ENCODE results near the gene IGSF9.
"Not testable (repeated sequence)": the region's sequence is repeated elsewhere in the genome, so short reads cannot be mapped to it uniquely, and the experiment has no call there.

Gene IGSF9

DNA sequence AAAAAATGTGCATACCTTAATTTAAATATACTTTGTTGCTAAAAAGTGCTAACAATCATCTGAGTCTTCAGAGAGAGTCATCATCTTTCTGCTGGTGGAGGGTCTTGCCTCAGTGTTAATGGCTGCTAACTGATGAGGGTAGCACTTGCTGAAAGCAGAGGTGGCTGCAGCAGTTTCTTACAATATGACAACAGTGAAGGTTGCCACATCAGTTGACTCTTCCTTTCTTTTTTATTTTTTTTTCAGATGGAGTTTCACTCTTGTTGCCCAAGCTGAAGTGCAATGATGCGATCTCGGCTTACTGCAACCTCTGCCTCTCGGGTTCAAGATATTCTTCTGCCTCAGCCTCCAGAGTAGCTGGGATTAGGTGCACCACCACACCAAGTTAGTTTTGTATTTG is 42.9 kb downstream of the IGSF9 start:
- DNase-seq (ENCODE audit: low read depth), result no peak
- no peak for TF ChIP-seq MYC (IDR thresholded peaks at IDR 0.05; ENCODE audit: low read depth, low read length)
- TF ChIP-seq POLR2A (IDR thresholded peaks at IDR 0.05; ENCODE audit: extremely low read depth, insufficient read length), result no peak
- TF ChIP-seq, protein P1, sequence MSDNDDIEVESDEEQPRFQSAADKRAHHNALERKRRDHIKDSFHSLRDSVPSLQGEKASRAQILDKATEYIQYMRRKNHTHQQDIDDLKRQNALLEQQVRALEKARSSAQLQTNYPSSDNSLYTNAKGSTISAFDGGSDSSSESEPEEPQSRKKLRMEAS (IDR thresholded peaks at IDR 0.05; ENCODE audit: low read depth, low read length), result no peak
- TF ChIP-seq, protein P2, sequence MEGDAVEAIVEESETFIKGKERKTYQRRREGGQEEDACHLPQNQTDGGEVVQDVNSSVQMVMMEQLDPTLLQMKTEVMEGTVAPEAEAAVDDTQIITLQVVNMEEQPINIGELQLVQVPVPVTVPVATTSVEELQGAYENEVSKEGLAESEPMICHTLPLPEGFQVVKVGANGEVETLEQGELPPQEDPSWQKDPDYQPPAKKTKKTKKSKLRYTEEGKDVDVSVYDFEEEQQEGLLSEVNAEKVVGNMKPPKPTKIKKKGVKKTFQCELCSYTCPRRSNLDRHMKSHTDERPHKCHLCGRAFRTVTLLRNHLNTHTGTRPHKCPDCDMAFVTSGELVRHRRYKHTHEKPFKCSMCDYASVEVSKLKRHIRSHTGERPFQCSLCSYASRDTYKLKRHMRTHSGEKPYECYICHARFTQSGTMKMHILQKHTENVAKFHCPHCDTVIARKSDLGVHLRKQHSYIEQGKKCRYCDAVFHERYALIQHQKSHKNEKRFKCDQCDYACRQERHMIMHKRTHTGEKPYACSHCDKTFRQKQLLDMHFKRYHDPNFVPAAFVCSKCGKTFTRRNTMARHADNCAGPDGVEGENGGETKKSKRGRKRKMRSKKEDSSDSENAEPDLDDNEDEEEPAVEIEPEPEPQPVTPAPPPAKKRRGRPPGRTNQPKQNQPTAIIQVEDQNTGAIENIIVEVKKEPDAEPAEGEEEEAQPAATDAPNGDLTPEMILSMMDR (IDR thresholded peaks at IDR 0.05; ENCODE audit: low read depth, low read length), result no peak
- H3K4me3 ChIP-seq (ENCODE audit: low read depth, low read length), result no peak overlapping the region

DNA sequence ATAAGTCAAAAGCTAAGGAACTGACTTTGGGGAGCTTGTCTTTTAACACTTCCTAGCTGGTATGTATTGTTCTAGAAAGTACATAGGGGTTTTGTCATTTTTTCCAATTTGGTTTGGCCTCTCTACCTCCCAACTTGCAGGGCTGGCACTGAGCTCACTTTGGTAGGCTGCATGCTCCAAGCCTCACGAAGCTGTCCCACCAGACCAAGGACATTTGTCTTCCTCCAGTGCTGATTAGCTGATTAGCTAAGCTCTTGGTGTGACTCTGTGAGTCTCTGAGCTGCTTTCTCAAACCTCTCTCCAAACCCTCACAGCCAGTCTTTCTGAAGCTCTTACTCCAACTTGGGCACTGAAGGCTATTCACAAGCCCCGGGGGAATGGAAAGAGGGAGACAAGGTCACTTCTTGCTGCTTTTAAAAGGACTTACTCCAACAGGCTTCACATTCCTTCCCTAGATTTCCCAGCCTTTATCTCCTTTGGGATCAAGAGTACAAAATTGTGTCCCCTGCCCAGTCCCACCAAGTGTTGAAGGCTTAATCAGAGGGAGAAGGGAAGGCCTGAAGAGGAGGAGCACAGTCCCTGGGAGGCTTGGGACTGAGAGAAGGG is 44.6 kb downstream of the IGSF9 start:
- TF ChIP-seq, protein P2 (IDR thresholded peaks at IDR 0.05; ENCODE audit: low read depth, low read length), result no peak
- no peak for TF ChIP-seq POLR2A (IDR thresholded peaks at IDR 0.05; ENCODE audit: extremely low read depth, insufficient read length)
- TF ChIP-seq, protein P1 (IDR thresholded peaks at IDR 0.05; ENCODE audit: low read depth, low read length), result no peak
- no peak for TF ChIP-seq MYC (IDR thresholded peaks at IDR 0.05; ENCODE audit: low read depth, low read length)
- no peak overlapping the region for H3K4me3 ChIP-seq (ENCODE audit: low read depth, low read length)
- DNase-seq (ENCODE audit: low read depth), result peak; percentile 48

DNA sequence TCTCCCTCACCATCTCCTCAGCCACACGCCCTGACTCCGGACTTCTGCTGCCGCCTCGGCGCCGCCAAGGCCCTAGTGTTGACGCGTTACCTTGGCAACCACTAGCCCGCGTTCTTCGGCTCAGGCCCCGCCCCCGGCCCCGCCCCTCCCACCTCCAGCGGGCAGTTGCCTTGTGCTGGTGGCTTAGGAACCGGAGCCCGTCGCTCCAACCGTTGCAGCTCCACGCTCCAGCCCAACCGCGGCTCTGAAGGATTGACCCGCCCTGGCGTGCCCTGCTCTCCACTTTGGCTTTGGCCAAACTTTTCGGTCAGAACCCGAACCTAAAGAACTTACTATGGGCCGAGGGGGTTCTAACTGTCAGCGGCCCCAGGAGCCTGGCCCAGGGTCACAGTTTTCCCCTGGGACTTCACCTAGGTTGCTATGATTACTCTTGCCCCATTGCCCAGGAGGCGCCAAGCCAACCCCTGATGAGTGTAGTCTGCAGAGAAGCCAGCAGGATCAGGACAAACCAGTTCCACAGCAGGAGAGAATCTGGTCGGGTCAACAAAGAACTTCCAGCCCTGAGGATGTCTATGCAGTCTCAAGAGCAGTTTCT is 45.2 kb downstream of the IGSF9 start, which contains the start of gene CFAP45:
CFAP45 (minus strand) TSS at position 80 of the 595 bp plus-strand sequence; CDS start at position 13, 67 bp downstream.
- no peak for TF ChIP-seq MYC (IDR thresholded peaks at IDR 0.05; ENCODE audit: low read depth, low read length)
- TF ChIP-seq, protein P1 (IDR thresholded peaks at IDR 0.05; ENCODE audit: low read depth, low read length), result no peak
- TF ChIP-seq, protein P2 (IDR thresholded peaks at IDR 0.05; ENCODE audit: low read depth, low read length), result no peak
- no peak for TF ChIP-seq POLR2A (IDR thresholded peaks at IDR 0.05; ENCODE audit: extremely low read depth, insufficient read length)
- no peak for DNase-seq (ENCODE audit: low read depth)
- no peak within 1 kb of the TSS for H3K4me3 ChIP-seq (ENCODE audit: low read depth, low read length)

DNA sequence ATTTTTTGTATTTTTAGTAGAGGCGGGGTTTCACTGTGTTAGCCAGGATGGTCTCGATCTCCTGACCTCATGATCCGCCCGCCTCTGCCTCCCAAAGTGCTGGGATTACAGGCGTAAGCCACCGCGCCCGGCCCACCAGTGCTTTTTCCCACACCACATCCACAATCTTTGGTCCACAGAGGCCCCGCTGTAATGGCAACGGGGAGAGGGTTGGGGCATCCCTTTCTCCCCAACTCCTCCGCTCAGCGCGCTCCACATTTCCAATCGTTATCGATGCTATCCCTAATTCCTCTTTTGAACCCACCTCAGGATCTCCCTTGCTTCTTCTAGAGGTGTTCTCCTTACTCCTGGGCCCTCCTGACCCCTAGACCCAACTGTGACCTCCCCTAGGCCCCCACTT is 45.8 kb downstream of the IGSF9 start:
- not testable (repeated sequence) for H3K4me3 ChIP-seq (ENCODE audit: low read depth, low read length); DNase-seq (ENCODE audit: low read depth)

DNA sequence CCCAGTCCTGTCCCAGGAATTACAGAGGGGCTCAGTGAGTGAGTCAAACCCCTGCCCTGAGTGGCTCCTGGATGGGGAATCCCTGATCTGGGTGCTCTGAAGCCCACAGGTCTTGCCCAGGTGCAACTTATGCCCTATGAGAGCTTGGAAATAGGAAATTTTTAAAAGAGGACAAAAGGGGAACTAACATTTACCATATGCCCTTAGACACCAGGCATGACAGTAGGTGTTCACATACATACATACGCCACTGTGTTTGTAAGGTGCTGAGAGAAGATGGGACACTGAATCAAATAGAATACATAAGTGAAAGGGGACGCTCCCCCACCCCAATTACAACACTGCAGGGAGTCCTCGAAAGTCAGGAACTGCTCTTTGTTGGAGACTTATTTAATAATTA is 46.9 kb downstream of the IGSF9 start:
- no peak overlapping the region for H3K4me3 ChIP-seq (ENCODE audit: low read depth, low read length)
- no peak for DNase-seq (ENCODE audit: low read depth)
- no peak for TF ChIP-seq POLR2A (IDR thresholded peaks at IDR 0.05; ENCODE audit: extremely low read depth, insufficient read length)
- TF ChIP-seq, protein P2 (IDR thresholded peaks at IDR 0.05; ENCODE audit: low read depth, low read length), result no peak
- TF ChIP-seq, protein P1 (IDR thresholded peaks at IDR 0.05; ENCODE audit: low read depth, low read length), result no peak
- no peak for TF ChIP-seq MYC (IDR thresholded peaks at IDR 0.05; ENCODE audit: low read depth, low read length)

DNA sequence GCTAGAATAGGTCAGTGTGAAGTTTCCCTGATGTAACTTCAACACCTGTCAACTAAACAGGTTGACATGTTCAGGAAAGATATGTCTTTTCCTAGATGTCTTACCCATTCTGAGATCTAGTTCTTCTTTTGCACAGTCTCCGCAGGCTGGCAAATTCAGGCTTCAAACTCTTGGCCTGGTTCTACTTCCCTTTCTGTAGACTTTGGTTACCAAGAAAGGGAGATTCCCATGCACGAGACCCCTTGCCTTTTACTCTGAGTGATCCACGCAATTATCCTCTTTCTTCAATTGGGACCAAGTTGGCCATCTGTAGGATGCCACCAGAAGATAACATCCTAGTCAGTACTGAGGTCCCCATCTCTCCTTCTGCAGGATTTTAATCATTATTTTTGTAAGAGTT is 47.5 kb downstream of the IGSF9 start:
- DNase-seq (ENCODE audit: low read depth), result no peak
- H3K4me3 ChIP-seq (ENCODE audit: low read depth, low read length), result no peak overlapping the region
- TF ChIP-seq, protein P1 (IDR thresholded peaks at IDR 0.05; ENCODE audit: low read depth, low read length), result no peak
- TF ChIP-seq MYC (IDR thresholded peaks at IDR 0.05; ENCODE audit: low read depth, low read length), result no peak
- TF ChIP-seq, protein P2 (IDR thresholded peaks at IDR 0.05; ENCODE audit: low read depth, low read length), result no peak
- no peak for TF ChIP-seq POLR2A (IDR thresholded peaks at IDR 0.05; ENCODE audit: extremely low read depth, insufficient read length)
